ENCODE measurements around the gene KCNJ15. TPM values are rescaled to one million over a fixed set of nuclear protein-coding genes. Genes with fewer than 3 reads are reported as not detected.

Gene KCNJ15
- total RNA-seq, 2 donors from 2014 or later, result 0.33 to 1.3 TPM

GRCh38 chr21:38291874-38292273 lies 35.1 kb downstream of the KCNJ15 start:
- H3K9me3 ChIP-seq, result no peaks in the 10 kb centered on the region
- peaks cover 0 to 7% of the 10 kb centered on the region in 2 donors for H3K4me1 ChIP-seq
- no peaks in the 10 kb centered on the region for H3K36me3 ChIP-seq
- H3K27ac ChIP-seq, result no peak overlapping the region
- TF ChIP-seq, protein P1, sequence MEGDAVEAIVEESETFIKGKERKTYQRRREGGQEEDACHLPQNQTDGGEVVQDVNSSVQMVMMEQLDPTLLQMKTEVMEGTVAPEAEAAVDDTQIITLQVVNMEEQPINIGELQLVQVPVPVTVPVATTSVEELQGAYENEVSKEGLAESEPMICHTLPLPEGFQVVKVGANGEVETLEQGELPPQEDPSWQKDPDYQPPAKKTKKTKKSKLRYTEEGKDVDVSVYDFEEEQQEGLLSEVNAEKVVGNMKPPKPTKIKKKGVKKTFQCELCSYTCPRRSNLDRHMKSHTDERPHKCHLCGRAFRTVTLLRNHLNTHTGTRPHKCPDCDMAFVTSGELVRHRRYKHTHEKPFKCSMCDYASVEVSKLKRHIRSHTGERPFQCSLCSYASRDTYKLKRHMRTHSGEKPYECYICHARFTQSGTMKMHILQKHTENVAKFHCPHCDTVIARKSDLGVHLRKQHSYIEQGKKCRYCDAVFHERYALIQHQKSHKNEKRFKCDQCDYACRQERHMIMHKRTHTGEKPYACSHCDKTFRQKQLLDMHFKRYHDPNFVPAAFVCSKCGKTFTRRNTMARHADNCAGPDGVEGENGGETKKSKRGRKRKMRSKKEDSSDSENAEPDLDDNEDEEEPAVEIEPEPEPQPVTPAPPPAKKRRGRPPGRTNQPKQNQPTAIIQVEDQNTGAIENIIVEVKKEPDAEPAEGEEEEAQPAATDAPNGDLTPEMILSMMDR (IDR thresholded peaks at IDR 0.05), result no peak
- H3K27me3 ChIP-seq, result no peaks in the 10 kb centered on the region
- H3K4me3 ChIP-seq, result no peak overlapping the region
- no peak for DNase-seq (ENCODE audit: low spot score)

DNA sequence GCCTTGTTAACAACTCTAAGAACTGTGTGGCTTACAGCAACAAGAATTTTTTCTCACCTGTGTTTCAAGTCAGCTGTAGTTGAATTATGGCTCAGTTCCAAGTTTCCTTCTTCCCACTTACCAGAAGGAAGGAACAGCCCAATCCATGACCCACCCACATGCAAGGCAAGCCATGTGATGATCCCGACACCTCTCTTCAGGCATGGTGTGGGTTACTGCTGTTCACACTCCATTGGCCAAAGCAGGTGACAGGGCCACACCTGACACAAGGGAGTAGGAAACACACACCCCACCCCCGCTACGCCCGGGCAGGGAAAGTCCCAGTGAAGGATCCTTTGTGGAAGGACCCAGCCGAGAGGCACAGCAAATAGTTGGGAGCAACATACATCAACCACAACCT lies 36.3 kb downstream of the KCNJ15 start:
- Histone ChIP-seq H3K27me3 (no peaks in the 10 kb centered on the region), H3K27ac (no peak overlapping the region), H3K36me3 (no peaks in the 10 kb centered on the region), H3K4me1 (peaks cover 0 to 12% of the 10 kb centered on the region in 2 donors), H3K4me3 (no peak overlapping the region), H3K9me3 (no peaks in the 10 kb centered on the region)
- DNase-seq (ENCODE audit: low spot score), result no peak
- TF ChIP-seq, protein P1 (IDR thresholded peaks at IDR 0.05), result no peak

- H3K4me1 ChIP-seq, result peaks cover 0 to 12% of the 10 kb centered on the region in 2 donors
- no peaks in the 10 kb centered on the region for H3K36me3 ChIP-seq
- H3K27me3 ChIP-seq, result no peaks in the 10 kb centered on the region
- DNase-seq (ENCODE audit: low spot score), result no peak
- H3K9me3 ChIP-seq, result no peaks in the 10 kb centered on the region
- H3K4me3 ChIP-seq, result no peak overlapping the region
- H3K27ac ChIP-seq, result no peak overlapping the region
- TF ChIP-seq, protein P1 (IDR thresholded peaks at IDR 0.05), result no peak
Measured at GRCh38 chr21:38293765-38294164, 37.0 kb downstream of the KCNJ15 start.

- Histone ChIP-seq H3K27me3 (no peaks in the 10 kb centered on the region), H3K36me3 (no peaks in the 10 kb centered on the region), H3K27ac (no peak overlapping the region), H3K4me3 (no peak overlapping the region), H3K4me1 (peaks cover 0 to 12% of the 10 kb centered on the region in 2 donors), H3K9me3 (no peaks in the 10 kb centered on the region)
- DNase-seq (ENCODE audit: low spot score), result no peak
- TF ChIP-seq, protein P1 (IDR thresholded peaks at IDR 0.05), result no peak
Measured at GRCh38 chr21:38294609-38295008, 37.8 kb downstream of the KCNJ15 start.

- Histone ChIP-seq H3K27me3 (no peaks in the 10 kb centered on the region), H3K27ac (peak overlapping the region in 1 of 2 donors; percentile 62), H3K9me3 (no peaks in the 10 kb centered on the region), H3K36me3 (no peaks in the 10 kb centered on the region), H3K4me1 (peaks cover 0 to 12% of the 10 kb centered on the region in 2 donors), H3K4me3 (no peak overlapping the region)
- TF ChIP-seq, protein P1 (IDR thresholded peaks at IDR 0.05), result no peak
- no peak for DNase-seq (ENCODE audit: low spot score)
Measured at GRCh38 chr21:38295997-38296764, 39.4 kb downstream of the KCNJ15 start.

All from right atrium auricular region (tissue), 2 donors.